GM12865 (cell line): ENCODE results near the gene GH2.

Experiments used
- DNase-seq: peaks from one replicate; pipeline ENCODE4 v3.0.0; 2010; ENCODE audit warnings: low read depth
- H3K4me3 ChIP-seq: 2 replicates; pipeline ENCODE4 v1.5.1; 2011; ENCODE audit warnings: mild to moderate bottlenecking, low read depth, low read length, control low read depth
- CTCF ChIP-seq: IDR thresholded peaks from 2 replicates; pipeline ENCODE4 v1.5.1; 2011; ENCODE audit warnings: low read length, control low read depth, low read depth, inconsistent platforms; ENCODE audit not compliant: insufficient read depth; ENCODE audit errors: missing control alignments

Gene GH2

GRCh38 chr17:63837480-63837879, 44.3 kb downstream of the GH2 start:
- TF ChIP-seq CTCF: no peak
- no peak for DNase-seq
- no peak overlapping the region for H3K4me3 ChIP-seq

GRCh38 chr17:63836811-63837210, 44.9 kb downstream of the GH2 start:
- TF ChIP-seq CTCF: no peak
- no peak overlapping the region for H3K4me3 ChIP-seq
- no peak for DNase-seq

- DNase-seq: no peak
- TF ChIP-seq CTCF: no peak
- H3K4me3 ChIP-seq: no peak overlapping the region
Measured at GRCh38 chr17:63835167-63835720, 46.5 kb downstream of the GH2 start.

- TF ChIP-seq CTCF: peak; percentile 75
- peak; percentile 87 for DNase-seq
- H3K4me3 ChIP-seq: no peak overlapping the region
Measured at GRCh38 chr17:63834431-63835166, 47.1 kb downstream of the GH2 start.

- H3K4me3 ChIP-seq: no peak overlapping the region
- no peak for DNase-seq
- TF ChIP-seq CTCF: no peak
Measured at GRCh38 chr17:63833741-63834373, 47.9 kb downstream of the GH2 start.

- DNase-seq: no peak
- no peak overlapping the region for H3K4me3 ChIP-seq
- no peak for TF ChIP-seq CTCF
Measured at GRCh38 chr17:63833026-63833740, 48.6 kb downstream of the GH2 start.
